ENCODE data around the gene AFDN.

Gene AFDN

GRCh38 chr6:167795321-167795811, 31.3 kb upstream of the AFDN start:
- no peak for DNase-seq

GRCh38 chr6:167795874-167796191, 30.9 kb upstream of the AFDN start:
- DNase-seq: no peak

GRCh38 chr6:167796192-167796981, 30.3 kb upstream of the AFDN start:
- no peak for DNase-seq

- no peak for DNase-seq
Measured at GRCh38 chr6:167797011-167797471, 29.7 kb upstream of the AFDN start.

- no peak for DNase-seq
Measured at GRCh38 chr6:167797476-167798265, 29.0 kb upstream of the AFDN start.

GRCh38 chr6:167798453-167798852, 28.3 kb upstream of the AFDN start:
- no peak for DNase-seq

GRCh38 chr6:167799033-167799821, 27.5 kb upstream of the AFDN start:
- no peak for DNase-seq

GRCh38 chr6:167800549-167800948, 26.2 kb upstream of the AFDN start:
- no peak for DNase-seq

- no peak for DNase-seq
Measured at GRCh38 chr6:167801263-167801662, 25.4 kb upstream of the AFDN start.

- DNase-seq: no peak
Measured at GRCh38 chr6:167802339-167802738, 24.4 kb upstream of the AFDN start.

GRCh38 chr6:167803816-167804215, 22.9 kb upstream of the AFDN start:
- DNase-seq: no peak

- no peak for DNase-seq
Measured at GRCh38 chr6:167804281-167805013, 22.3 kb upstream of the AFDN start.

GRCh38 chr6:167805349-167806060, 21.2 kb upstream of the AFDN start:
- DNase-seq: no peak

GRCh38 chr6:167806061-167806700, 20.5 kb upstream of the AFDN start:
- DNase-seq: no peak

GRCh38 chr6:167807200-167807599, 19.5 kb upstream of the AFDN start:
- DNase-seq: no peak

- DNase-seq: no peak
Measured at GRCh38 chr6:167807756-167808155, 19.0 kb upstream of the AFDN start.

- DNase-seq: no peak
Measured at GRCh38 chr6:167811040-167811439, 15.7 kb upstream of the AFDN start.

GRCh38 chr6:167811442-167812087, 15.1 kb upstream of the AFDN start:
- no peak for DNase-seq

- no peak for DNase-seq
Measured at GRCh38 chr6:167812088-167812487, 14.6 kb upstream of the AFDN start.

- DNase-seq: no peak
Measured at GRCh38 chr6:167815296-167815980, 11.3 kb upstream of the AFDN start.
